GM21737 (cell line): ENCODE data around the gene NANS.
"Not testable (repeated sequence)": the region's sequence is repeated elsewhere in the genome, so short reads cannot be mapped to it uniquely, and the experiment has no call there.

Source experiments
- ATAC-seq: cut with Tn5 transposase; IDR thresholded peaks from one replicate; pipeline ENCODE4 v1.9.1; 2021; ENCODE audit warnings: mild to moderate bottlenecking, moderate library complexity; ENCODE audit not compliant: unreplicated experiment

NANS gene, protein sequence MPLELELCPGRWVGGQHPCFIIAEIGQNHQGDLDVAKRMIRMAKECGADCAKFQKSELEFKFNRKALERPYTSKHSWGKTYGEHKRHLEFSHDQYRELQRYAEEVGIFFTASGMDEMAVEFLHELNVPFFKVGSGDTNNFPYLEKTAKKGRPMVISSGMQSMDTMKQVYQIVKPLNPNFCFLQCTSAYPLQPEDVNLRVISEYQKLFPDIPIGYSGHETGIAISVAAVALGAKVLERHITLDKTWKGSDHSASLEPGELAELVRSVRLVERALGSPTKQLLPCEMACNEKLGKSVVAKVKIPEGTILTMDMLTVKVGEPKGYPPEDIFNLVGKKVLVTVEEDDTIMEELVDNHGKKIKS

DNA sequence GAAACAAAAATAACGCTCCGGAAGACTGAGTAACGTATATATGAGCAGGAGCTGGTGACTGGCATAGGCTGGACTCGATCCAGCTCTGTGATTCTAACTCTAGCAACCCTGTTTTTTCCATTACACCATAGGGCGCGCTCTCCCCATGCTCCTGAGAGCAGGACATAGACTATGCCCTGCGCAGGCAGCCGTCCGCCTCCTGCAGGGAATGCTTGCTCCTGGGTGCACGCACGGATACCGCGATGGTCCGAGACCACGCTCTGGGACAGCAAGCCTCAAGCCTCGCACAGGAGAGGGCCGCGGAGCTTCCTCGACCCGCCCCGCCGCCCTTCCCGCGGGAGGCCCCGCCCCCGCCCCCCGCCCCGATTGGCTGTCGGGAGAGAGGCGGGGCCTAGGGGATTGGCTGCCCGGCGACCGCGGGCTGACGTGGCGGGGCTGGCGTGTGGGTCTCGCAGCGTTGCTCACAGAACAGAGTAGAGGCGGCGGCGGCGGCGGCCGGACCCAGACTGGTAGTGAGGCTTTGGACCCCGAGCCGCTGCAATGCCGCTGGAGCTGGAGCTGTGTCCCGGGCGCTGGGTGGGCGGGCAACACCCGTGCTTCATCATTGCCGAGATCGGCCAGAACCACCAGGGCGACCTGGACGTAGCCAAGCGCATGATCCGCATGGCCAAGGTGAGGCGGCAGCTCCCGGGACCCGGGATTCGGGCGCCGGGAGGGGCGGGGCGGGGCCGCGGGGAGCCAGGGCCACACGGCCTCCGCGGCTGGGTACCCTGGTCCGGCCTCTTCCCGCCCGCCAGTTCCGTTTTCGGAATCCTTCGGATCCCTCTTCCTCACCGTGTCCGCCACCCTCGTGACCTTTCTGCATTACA lies at the start of gene NANS:
Gene NANS, plus strand, starts transcription at position 464 of the 869 bp plus-strand sequence. Its CDS starts 77 bp downstream, at position 541.
- ATAC-seq = peak; percentile 92

DNA sequence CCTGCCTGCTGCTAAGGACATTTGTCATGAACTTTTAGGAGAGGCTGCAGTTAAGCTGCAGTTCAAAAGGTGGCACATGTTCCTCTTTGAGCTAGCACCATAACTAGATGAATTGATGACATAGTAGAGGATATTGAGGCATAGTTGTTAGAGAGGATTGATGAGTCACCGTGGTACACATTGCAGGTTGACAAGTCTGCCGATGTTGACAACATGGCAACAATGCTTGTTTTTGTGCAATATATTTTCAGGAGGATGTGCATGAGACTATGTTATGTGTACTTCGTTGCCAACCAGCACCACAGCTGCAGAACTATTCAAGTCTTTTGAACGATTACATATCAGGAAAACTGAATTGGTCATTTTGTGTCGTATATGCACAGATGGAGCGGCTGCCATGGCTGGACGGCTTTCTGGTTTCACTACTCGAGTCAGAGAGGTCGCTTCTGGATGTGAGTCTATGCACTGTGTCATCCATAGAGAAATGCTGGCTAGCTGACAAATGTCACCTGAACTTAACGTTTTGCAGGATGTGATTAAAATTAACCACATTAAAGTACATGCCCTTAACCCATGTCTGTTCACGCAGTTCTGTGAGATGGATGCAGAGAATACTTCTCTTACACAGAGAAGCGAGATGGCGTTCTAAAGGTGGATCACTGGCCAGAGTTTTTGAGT lies 49.1 kb upstream of the NANS start:
- ATAC-seq = no peak

DNA sequence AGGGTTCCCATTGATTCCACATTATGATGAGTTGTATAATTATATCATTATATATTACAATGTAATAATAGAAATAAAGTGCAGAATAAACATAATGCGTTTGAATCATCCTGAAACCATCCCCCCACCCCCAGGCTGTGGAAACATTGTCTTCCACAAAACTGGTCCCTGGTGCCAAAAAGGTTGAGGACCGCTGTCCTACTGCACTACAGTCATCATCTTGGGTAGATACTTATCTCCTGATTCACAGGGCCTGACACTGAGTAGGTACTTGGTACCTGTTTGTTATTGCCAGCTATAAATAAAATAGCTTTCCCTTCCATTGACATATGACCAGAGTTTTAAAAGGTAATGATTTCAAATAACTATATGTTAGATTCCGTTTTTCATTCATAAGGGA lies 47.8 kb upstream of the NANS start:
- no peak for ATAC-seq

DNA sequence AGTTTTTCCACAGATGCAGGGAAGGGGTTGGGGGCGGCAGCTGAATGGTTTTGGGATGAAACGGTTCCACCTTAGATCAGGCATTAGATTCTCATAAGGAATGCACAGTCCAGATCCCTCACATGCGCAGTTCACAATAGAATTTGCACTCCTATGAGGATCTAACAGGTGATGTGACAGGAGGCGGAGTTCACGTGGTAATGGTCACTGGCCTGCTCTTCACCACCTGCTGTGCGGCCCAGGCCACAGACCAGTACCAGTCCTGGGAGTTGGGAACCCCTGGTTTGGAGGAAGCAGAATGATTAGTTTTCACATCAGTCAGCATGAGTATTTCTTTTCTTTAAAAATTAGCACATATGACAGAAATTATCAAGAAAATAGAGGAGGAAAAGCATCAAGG lies 47.1 kb upstream of the NANS start:
- no peak for ATAC-seq

DNA sequence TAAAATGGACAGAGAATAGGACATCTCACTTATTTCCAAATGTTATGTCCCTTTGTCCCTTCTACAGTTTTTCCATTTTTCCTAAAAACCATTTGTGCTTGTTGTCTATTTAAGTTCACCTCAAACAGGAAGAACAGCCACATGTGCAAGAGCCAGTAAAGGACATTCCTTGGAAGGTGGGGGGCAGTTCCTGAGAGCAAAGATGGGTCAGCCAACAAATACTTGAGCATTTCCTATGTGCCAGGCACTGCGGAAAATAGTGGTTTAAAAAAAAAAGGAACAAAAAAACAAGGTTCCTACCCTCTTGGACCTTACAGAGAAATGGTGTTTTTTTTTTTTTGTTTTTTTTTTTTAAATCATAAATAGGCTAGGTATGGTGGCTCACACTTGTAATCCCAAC lies 46.6 kb upstream of the NANS start:
- no peak for ATAC-seq

DNA sequence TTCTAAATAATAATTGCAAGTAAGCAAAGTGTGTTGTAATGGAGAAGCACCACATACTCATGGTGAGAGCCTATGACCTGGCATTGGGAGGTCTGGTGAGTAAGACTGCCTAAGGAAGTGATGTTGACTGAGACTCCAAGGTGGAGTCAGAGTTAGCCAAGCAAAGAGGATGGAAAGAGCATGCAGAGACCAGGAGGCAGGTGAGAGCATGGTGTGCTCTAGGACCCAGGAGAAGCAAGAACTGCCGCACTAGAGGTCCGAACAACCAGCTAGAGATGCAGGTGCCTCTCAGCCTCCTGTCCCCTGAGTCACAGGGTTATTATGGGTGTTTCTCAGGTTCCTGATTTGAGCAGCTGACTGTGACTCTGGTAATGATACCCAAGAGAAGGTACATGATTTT lies 46.1 kb upstream of the NANS start:
- peak; percentile 78 for ATAC-seq

DNA sequence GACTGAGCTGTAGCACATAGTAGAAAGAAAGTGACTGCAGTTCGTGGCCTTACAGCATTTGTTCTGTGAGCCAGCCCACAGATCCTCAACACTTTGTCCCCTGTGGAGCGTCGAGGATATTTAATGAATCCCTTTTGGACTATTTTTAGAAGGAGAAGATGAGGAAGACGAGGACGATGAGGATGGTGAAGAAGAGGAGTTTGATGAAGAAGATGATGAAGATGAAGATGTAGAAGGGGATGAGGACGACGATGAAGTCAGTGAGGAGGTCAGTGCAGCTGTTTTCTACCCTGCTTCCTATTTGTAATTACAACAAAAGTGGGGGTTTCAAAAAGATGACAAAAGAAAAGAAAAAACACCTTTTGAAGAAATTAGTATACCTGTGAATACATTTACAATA lies 45.4 kb upstream of the NANS start:
- ATAC-seq = no peak

DNA sequence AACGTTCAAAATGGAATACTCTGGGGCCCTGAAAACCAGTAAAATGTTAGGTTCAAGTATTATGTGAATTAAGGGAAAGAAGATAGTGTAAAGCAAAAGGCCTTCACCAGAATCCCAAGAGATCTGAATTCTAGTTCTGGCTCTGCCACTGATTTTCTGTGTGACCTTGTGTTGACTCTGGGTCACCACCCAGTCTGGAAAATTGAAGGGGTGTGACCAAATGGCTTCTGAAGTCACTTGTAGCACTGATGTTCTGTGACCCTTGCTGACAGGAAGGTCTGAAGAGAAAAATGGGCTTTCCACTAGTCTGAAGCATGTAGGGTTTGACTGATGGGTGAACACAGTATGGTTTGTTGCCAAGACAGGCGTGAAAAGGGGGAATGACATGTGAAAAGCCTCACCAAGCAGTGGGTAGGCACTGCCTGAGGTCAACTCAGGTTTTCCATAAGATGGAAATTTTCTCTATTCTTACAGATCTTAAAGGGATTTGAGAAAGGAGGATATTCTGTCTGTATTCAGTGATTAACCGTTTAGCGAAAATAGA lies 40.3 kb upstream of the NANS start:
- no peak for ATAC-seq

DNA sequence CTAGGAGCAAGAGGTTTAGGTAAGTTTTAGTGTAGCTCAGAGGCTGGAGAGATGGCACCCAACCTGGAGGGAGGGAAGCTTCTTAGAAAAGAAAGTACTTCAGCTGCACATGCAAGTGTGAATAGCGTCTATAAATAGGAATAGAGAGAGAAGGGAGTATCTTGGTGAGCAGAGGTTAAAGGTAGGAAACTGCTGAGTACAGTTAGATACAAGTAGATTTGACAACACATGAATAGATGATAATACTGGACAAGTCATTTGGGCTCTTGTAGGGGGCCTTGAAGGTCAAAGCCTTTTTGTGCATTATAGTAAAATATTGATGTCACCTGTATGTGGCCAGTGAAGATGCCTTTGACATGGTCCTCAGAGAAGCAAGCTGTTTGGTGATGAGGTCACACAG lies 39.2 kb upstream of the NANS start:
- ATAC-seq = no peak

DNA sequence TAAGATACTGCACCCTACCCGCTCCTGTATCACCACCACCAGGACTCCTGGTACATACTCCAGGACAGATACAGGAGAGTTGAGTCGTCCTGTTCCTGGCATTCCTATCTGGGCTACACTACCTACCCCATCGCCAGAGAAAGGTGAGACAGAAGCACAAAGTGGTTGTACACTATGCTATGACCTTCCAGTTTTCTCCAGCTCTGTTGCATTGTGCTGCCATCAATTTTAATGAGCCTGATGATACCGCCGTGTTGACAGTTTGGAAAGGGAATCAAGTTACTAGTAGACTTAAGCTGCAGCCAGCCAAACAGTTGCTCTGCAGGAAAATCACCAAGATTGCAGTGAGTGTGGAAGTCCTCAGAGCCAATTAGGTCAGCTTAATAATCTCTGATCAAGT lies 38.2 kb upstream of the NANS start:
- ATAC-seq = no peak

DNA sequence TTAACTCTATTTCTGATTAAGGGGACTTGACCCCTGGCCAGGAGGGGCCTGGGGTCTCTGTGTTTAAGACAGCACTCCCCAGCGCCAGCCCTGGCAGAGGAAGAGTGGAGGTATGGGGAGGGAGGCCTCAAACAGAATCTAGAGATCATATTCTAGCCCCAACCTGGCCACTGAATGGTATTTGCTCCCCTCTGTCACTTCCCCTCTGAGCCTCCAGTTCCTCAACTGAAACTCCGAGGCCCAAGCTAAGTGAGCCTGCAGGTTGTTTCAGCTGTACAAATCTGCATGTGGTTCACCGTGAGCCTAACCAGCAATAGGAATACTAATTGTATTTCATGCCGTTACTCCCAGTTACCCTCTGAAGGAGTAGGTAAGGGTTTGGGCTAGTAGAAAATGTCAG lies 37.4 kb upstream of the NANS start:
- ATAC-seq = no peak

DNA sequence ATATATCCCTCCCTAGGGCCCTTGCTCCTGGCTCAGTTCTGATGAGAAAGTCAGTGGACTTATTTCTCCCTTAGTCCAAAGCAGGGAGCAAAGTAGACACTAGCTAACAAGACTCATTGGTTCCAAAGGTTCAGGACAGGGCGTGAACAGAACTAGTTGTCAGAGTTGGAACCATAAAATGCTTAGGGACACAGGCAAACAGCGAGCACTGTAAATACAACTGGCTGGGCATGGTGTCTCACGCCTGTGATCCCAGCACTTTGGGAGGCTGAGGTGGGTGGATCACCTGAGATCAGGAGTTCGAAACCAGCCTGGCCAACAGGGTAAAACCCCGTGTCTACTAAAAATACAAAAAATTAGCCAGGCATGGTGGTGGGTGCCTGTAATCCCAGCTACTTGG lies 36.7 kb upstream of the NANS start:
- ATAC-seq = not testable (repeated sequence)

DNA sequence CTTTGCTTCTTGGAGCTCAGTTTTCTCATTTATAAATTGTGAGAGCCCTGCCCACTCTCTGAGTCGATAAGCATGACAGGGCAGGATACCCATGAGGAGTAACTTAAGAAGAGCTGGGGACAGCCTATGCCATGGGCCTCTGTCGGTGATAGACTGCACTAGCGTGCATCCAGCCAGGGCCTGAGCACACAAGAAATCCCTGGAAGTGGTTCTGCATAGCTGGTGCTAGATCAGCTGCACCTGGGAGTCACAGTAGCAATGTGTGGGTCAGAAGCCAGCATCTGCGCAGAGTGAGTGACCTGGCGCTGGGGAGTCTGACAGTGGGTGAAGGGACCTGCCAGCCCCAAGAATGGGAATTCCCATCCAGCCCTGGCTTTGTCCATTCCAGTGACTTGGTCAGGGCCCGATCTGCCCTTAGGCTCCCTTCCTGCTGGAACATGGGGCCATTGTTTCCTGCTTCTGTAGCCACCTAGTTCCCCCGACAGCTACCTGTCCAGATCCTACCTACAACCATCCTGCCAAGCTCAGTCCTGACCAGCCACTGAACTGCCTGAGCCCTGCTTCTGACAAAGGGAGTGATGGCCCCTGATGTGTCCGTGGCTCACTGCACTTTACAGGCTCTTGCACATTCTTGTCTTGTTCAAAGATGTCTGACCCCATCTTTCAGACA lies 35.9 kb upstream of the NANS start:
- ATAC-seq = no peak

DNA sequence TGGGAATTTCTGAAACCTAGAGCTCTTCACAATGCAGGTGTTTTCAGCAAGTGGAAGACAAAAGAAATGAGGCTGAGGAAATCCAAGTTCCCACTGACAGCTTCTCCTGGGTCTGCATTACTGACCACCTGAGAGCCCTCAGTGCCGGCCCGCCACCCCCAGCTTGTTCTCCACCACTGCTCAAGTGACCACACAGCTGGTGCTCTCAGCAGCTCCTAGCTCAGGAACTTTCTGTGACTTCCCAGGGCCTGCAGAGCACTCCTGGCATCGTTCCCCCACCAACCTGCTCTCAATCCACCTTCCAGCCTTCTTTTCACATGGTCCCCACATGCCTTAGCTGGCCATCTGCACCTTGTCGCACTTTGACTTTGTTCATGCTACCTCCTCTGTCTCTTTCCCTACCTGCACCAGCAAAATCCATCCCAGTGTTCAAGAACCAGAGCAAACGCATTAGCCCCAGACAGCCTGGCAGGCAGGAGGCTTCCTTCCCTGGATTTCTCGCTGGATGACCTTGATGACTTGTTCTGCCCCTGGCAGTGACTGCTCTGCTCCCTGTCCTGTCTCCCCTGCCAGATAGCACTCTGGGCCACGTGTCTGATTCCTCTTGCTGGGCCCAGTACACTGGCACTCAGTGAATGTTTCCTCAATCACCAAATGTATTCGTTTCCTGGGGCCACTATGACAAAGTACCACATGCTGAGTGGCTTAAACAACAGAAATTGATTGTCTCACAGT lies 35.1 kb upstream of the NANS start:
- ATAC-seq = no peak

DNA sequence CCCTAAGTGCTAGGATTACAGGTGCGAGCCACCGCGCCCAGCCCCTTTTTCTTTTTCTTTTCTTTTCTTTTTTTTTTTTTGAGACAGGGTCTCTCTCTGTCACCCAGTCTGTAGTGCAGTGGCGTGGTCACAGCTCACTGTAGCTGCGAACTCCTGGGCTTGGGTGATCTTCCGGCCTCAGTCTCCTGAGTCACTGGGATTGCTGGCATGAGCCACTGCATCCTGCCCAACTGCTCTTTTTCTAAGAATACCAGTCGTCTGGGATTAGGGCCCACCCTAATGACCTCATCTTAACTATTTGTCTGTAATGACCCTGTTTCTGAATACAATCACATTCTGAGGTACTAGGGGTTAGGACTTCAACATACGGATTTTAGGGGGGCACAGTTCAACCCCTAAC lies 34.1 kb upstream of the NANS start:
- no peak for ATAC-seq

DNA sequence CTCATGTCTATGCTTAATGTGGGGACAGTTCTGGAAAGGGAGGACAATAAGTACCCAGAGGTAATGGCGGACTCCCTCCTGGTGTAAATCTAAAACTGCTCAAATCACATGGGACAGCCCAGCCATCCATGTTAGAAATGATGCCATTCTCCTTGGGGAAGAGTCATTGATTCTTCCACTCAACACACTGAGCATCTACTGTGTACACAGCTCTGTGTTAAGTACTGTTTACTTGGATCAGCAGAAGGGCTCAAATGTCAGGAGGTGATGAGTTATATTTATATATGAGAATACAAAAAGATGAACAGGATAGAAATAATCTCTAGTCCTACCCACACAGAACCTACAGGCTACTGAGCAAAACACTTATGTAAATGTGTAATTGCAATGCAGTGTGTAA lies 31.8 kb upstream of the NANS start:
- no peak for ATAC-seq

DNA sequence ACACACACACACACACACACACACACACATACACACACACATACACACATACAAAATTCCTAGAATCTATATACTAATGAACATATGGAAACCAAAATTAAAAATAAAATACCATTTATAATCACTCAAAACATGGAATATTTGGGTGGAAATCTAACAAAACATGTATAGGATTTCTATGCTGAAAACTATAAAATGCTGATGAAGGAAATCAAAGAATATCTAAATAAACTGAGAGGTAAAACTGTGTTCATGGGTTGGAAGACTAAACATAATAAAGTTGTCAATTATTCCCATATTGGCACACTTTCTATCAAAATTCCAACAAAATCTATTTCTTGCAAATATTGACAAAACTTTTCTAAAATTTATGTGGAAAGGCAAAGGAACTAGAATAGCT lies 25.4 kb upstream of the NANS start:
- ATAC-seq = no peak

DNA sequence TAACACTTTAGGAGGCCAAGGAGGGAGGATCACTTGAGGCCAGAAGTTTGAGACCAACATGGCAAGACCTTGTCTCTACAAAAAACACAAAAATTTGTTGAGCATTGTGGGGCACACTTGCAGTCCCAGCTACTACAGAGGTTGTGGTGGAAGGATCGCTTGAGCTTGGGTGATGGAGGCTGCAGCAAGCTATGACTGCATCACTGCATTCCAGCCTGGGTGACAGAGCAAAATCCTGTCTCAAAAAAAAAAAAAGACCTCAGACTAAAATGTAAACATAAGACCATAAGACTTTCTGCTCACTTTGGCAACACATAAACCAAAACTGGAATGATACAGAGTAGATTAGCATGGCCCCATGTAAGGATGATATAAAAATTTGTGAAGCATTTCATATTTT lies 24.6 kb upstream of the NANS start:
- no peak for ATAC-seq

DNA sequence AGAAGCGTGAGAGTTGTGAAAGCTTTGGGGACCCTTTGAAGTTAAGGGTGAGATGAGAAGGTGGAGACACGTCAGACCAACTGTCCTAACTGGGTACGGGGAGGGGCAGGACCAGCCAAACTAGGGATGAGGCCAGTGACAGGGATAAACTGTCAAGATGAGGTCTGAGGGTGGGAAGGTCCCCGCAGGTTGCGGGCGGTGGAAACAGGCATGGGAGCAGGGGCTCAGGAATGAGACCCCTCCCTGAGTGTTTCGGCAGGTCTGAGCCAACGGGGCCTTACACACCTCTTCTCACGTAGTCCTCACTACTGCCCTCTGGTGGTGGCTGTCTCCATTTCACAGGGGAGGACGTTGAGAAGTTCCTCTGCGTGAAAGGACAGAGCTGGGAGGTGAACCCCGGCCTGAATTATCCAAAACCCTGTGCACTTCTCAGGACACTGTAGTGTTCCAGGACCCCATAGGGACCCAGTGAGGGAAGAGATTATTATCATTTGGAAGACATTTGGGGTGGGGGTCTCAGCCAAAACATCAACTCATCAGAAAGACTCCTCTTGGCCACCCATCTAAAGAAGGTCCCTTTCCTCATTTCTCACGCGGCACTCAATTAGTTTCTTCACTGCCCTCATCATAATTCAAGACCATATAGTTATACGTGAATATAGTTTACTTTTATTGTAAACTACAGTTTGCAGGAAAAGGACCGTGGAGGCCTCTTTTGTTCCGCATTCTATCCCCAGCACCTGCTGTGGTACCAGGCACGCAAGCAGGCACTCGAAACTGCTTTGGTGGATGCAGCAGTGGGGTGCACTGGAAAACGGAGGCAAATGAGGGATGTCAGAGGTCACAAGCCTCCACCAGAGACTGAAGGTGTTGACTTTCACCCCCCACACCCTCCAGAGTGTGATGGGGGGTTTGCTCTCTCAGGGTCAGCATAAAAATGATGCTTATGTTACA lies 21.7 kb upstream of the NANS start:
- ATAC-seq = peak; percentile 49
